GM18499 (cell line): ENCODE results near the gene CIITA.

ENCODE experiments used
- ATAC-seq: cut with Tn5 transposase; IDR thresholded peaks from one replicate; pipeline ENCODE4 v1.9.1; 2021; ENCODE audit warnings: moderate number of reproducible peaks; ENCODE audit not compliant: insufficient read depth, unreplicated experiment

Gene CIITA

GRCh38 chr16:10972108-10972818 is 95.3 kb downstream of the CIITA start:
- no peak for ATAC-seq

GRCh38 chr16:10972819-10973464 is 95.9 kb downstream of the CIITA start:
- no peak for ATAC-seq

GRCh38 chr16:10976634-10977033 is 99.6 kb downstream of the CIITA start:
- no peak for ATAC-seq

GRCh38 chr16:10978124-10978523 is 101.1 kb downstream of the CIITA start:
- ATAC-seq, result no peak

- no peak for ATAC-seq
Measured at GRCh38 chr16:10978871-10979446, 102.0 kb downstream of the CIITA start.

GRCh38 chr16:10979717-10980601 is 103.0 kb downstream of the CIITA start:
- no peak for ATAC-seq

GRCh38 chr16:10980813-10981212 is 103.8 kb downstream of the CIITA start:
- ATAC-seq, result no peak

GRCh38 chr16:10981697-10982216 is 104.8 kb downstream of the CIITA start:
- no peak for ATAC-seq

- ATAC-seq, result peak; percentile 56
Measured at GRCh38 chr16:10982465-10983150, 105.6 kb downstream of the CIITA start.

GRCh38 chr16:10983159-10983558 is 106.2 kb downstream of the CIITA start:
- no peak for ATAC-seq

GRCh38 chr16:10984509-10984908 is 107.5 kb downstream of the CIITA start:
- ATAC-seq, result no peak
